Measurements from ENCODE around the gene WNT3A.

DNA sequence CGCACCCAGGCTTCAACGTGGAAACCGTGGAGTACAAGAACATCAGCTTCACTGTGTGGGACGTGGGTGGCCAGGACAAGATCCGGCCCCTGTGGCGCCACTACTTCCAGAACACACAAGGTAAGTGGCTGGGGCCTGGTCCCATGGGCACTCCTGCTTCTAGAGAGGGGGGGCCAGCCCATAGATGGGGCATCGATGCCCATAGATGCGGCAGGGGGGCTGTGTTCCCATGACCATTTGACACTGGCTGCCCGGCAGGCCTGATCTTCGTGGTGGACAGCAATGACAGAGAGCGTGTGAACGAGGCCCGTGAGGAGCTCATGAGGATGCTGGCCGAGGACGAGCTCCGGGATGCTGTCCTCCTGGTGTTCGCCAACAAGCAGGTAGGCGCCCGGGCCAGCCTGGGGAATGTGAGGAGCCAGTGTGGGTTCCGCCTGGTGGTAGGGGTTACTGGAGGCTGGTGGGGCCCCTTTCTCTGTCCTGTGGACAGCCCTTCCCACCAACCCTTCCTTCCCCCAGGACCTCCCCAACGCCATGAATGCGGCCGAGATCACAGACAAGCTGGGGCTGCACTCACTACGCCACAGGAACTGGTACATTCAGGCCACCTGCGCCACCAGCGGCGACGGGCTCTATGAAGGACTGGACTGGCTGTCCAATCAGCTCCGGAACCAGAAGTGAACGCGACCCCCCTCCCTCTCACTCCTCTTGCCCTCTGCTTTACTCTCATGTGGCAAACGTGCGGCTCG is 90.7 kb downstream of the WNT3A start:
- TF ChIP-seq, protein P1, sequence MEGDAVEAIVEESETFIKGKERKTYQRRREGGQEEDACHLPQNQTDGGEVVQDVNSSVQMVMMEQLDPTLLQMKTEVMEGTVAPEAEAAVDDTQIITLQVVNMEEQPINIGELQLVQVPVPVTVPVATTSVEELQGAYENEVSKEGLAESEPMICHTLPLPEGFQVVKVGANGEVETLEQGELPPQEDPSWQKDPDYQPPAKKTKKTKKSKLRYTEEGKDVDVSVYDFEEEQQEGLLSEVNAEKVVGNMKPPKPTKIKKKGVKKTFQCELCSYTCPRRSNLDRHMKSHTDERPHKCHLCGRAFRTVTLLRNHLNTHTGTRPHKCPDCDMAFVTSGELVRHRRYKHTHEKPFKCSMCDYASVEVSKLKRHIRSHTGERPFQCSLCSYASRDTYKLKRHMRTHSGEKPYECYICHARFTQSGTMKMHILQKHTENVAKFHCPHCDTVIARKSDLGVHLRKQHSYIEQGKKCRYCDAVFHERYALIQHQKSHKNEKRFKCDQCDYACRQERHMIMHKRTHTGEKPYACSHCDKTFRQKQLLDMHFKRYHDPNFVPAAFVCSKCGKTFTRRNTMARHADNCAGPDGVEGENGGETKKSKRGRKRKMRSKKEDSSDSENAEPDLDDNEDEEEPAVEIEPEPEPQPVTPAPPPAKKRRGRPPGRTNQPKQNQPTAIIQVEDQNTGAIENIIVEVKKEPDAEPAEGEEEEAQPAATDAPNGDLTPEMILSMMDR (IDR thresholded peaks at IDR 0.05) = no peak
- no peak for TF ChIP-seq POLR2A (IDR thresholded peaks at IDR 0.05)
